NCI-H2107 treated with DMSO at 0.1 percent for 48 hours (cell line): ENCODE results near the gene CAMKV.

Experiments
- DNase-seq: peaks from one replicate; lab custom pipeline; 2025; ENCODE audit not compliant: unreplicated experiment; lab: John Stamatoyannopoulos, UW

The CAMKV gene

GRCh38 chr3:49898991-49899390 lies 29.3 kb upstream of the CAMKV start:
- no peak for DNase-seq

- DNase-seq, result no peak
Observed at GRCh38 chr3:49896345-49896744, 26.6 kb upstream of the CAMKV start.

GRCh38 chr3:49895791-49896190 lies 26.1 kb upstream of the CAMKV start:
- no peak for DNase-seq

GRCh38 chr3:49889296-49889695 lies 19.6 kb upstream of the CAMKV start:
- no peak for DNase-seq

- DNase-seq, result no peak
Observed at GRCh38 chr3:49886922-49887265, 17.2 kb upstream of the CAMKV start.

GRCh38 chr3:49883998-49884397 lies 14.3 kb upstream of the CAMKV start:
- DNase-seq, result no peak

- no peak for DNase-seq
Observed at GRCh38 chr3:49882166-49882565, 12.5 kb upstream of the CAMKV start.

- DNase-seq, result no peak
Observed at GRCh38 chr3:49880581-49881315, 11.0 kb upstream of the CAMKV start.

- DNase-seq, result no peak
Observed at GRCh38 chr3:49879721-49880120, 10.0 kb upstream of the CAMKV start.

GRCh38 chr3:49878686-49879085 lies 9.0 kb upstream of the CAMKV start:
- no peak for DNase-seq

GRCh38 chr3:49877716-49878115 lies 8.0 kb upstream of the CAMKV start:
- DNase-seq, result no peak

GRCh38 chr3:49876567-49876966 lies 6.9 kb upstream of the CAMKV start:
- no peak for DNase-seq

GRCh38 chr3:49873623-49874022 lies 3.9 kb upstream of the CAMKV start:
- no peak for DNase-seq

GRCh38 chr3:49872801-49873281 lies 3.1 kb upstream of the CAMKV start:
- DNase-seq, result no peak

- DNase-seq, result no peak
Observed at GRCh38 chr3:49871531-49872153, 1.9 kb upstream of the CAMKV start.

- DNase-seq, result no peak
Observed at GRCh38 chr3:49868862-49869466, 742 bp downstream of the CAMKV start.

- no peak for DNase-seq
Observed at GRCh38 chr3:49867871-49868321, 1.8 kb downstream of the CAMKV start.

GRCh38 chr3:49867400-49867799 lies 2.3 kb downstream of the CAMKV start:
- DNase-seq, result no peak

- DNase-seq, result no peak
Observed at GRCh38 chr3:49865198-49865784, 4.4 kb downstream of the CAMKV start.

- DNase-seq, result no peak
Observed at GRCh38 chr3:49864505-49864904, 5.2 kb downstream of the CAMKV start.

- DNase-seq, result no peak
Observed at GRCh38 chr3:49859576-49860305, 10.0 kb downstream of the CAMKV start.
